ENCODE results near the gene SLC22A16.
"Not testable (repeated sequence)": the region's sequence is repeated elsewhere in the genome, so short reads cannot be mapped to it uniquely, and the experiment has no call there.

GRCh38 chr6:110504891-110505290, 28.5 kb upstream of the SLC22A16 start:
- not testable (repeated sequence) for TF ChIP-seq CTCF (IDR thresholded peaks at IDR 0.05 in 4 of 5, conservative IDR thresholded peaks at IDR 0.05 in 1 of 5); POLR2A (IDR thresholded peaks at IDR 0.05)

All from gastrocnemius medialis (tissue), 4 donors.